Measurements from ENCODE around the gene B3GALNT2.

Gene B3GALNT2

DNA sequence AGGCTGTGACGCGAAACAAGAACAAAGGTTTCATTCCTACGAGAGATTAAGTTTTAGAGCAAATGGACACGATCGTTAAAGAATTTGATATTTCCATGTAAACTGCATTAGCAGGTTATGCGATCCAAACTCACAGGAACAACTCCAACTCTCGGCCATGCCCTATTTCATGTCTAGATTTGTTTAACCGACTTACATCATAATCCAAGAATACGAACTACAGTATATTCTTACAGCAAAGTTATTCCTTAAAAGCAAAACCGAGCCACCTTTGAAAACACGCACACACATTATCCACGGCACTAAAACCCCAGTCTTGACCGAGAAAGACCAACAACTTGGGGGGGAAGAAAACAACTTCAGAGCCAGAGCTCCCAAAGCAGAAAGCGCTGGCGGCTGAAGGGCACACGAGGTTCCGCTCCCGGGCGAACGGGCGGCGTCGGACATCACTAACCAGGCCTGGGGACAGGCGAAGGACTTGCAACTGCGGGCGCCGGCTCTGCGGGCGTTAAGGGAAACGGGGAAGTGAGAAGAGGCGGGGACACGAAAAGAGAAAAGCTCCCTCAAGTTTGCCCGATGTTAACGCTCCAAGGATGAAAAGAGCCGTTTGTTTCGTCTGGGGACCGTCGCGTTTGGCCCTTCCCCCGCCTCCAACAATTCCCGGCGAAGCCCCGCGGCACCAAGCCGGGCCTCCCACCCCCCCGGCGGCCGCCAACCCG, 690 bp downstream of the B3GALNT2 start:
- in situ Hi-C loops (cut with HindIII; ENCODE audit: low sequenced_read_pairs): no loop called here
- peak; percentile 72 for DNase-seq (ENCODE audit: low read depth, low spot score)
- TF ChIP-seq, protein P1, sequence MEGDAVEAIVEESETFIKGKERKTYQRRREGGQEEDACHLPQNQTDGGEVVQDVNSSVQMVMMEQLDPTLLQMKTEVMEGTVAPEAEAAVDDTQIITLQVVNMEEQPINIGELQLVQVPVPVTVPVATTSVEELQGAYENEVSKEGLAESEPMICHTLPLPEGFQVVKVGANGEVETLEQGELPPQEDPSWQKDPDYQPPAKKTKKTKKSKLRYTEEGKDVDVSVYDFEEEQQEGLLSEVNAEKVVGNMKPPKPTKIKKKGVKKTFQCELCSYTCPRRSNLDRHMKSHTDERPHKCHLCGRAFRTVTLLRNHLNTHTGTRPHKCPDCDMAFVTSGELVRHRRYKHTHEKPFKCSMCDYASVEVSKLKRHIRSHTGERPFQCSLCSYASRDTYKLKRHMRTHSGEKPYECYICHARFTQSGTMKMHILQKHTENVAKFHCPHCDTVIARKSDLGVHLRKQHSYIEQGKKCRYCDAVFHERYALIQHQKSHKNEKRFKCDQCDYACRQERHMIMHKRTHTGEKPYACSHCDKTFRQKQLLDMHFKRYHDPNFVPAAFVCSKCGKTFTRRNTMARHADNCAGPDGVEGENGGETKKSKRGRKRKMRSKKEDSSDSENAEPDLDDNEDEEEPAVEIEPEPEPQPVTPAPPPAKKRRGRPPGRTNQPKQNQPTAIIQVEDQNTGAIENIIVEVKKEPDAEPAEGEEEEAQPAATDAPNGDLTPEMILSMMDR (IDR thresholded peaks at IDR 0.05; ENCODE audit: low read depth, low read length): no peak
- peak overlapping the region; percentile 74 for H3K4me3 ChIP-seq (ENCODE audit: low read depth, low read length)

DNA sequence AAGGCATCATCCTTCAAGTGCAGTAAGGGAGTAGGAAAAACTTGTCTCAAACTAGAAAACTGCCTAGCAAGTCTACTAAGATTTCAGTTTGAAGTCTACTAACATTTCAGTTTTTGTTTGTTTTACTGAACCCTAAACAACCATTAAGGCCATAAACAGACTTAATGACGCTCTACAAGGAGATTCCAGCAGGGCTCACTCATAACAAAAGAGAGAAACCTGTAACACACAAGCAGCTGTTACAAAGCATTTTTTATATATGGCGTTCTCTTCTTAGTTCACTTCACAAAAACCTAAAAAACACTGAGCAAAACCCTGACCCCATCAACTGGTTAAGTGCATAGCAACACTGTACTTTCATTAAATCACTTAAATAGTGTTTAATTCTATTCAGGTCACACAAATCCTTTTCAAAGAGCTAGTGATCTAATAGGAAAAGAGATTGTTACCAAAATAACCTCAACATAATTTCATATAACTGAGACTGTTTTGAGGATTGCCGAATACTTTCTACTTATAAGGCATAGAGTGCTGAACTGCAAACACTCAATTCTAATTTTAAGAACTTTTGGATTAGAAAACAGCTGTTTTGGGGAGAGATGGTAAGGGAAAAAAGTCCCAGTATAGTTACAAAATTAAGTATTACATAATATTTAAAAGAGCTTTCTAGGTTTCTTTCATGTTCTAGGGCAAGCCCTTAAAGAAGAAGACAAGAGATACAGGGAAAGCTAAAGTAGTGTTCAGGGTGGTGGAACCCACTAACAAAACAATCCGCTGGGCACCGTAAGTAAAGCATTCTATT, 1.4 kb downstream of the B3GALNT2 start:
- DNase-seq (ENCODE audit: low read depth, low spot score): peak; percentile 47
- TF ChIP-seq, protein P1 (IDR thresholded peaks at IDR 0.05; ENCODE audit: low read depth, low read length): no peak
- peak overlapping the region; percentile 74 for H3K4me3 ChIP-seq (ENCODE audit: low read depth, low read length)
- in situ Hi-C loops (cut with HindIII; ENCODE audit: low sequenced_read_pairs): no loop called here

DNA sequence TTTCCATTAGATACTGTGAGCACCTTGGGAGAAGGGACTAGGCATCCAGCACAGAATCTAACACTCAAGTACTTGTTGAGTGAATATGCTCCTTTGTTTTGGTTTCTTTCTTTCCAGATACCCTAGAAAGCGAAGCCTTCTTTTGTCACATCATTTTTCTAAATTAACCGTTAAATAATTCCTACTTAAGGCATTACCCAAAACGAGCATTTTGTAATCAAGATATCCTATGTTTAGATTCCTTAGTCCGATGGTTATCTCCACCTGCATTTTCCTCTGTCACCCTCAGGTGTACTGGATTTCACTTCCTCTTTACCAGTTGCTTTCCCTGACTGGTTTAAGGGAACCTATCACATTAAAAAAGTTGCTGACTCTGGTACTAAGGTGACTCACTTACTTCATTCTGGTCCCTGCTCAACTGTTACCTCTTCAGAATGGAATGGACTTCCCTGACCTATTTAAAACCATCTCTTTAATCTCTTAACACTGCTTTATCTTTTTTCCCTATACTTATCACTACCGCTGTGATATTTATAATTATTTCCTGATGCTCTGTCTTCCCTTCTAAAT, 3.2 kb downstream of the B3GALNT2 start:
- no peak overlapping the region for H3K4me3 ChIP-seq (ENCODE audit: low read depth, low read length)
- TF ChIP-seq, protein P1 (IDR thresholded peaks at IDR 0.05; ENCODE audit: low read depth, low read length): no peak
- peak; percentile 11 for DNase-seq (ENCODE audit: low read depth, low spot score)
- in situ Hi-C loops (cut with HindIII; ENCODE audit: low sequenced_read_pairs): no loop called here

DNA sequence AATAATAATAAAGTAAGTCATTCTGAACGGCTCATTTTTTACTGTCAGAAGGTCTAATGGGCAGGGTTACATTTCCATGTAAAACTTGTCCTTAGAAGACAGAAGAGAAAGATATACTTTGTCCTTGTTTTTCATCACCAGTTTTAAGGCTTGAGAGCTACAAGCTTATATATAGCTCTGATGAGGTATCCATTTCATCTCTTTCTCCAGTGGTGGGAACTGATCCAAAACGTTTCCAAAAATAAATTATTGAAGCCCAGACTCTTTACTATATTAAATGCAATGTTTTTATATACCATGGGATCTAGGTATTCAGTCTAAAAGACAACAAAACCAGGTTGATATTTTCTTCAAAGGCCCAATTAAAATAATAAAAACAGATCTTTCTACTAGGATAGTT, 8.7 kb downstream of the B3GALNT2 start:
- no peak for DNase-seq (ENCODE audit: low read depth, low spot score)
- in situ Hi-C loops (cut with HindIII; ENCODE audit: low sequenced_read_pairs): no loop called here
- TF ChIP-seq, protein P1 (IDR thresholded peaks at IDR 0.05; ENCODE audit: low read depth, low read length): no peak

DNA sequence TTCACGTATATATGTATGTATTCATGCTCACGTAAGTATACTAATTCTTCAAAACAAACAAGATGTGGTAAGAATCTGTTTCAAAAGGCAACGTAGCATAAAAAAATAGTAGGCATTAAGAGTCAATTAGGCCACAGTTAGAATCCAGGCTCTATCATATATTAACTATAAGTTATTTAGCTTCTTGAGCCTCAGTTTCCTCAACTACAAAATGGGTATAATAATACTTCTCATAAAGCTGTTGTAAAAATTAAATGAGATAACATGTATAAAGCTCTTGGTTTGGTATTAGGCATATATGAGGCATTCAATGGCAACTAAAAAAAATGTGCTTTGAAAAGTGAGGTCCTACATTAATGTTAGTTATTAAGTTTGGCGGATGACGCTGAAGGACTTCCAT, 9.2 kb downstream of the B3GALNT2 start:
- in situ Hi-C loops (cut with HindIII; ENCODE audit: low sequenced_read_pairs): no loop called here
- TF ChIP-seq, protein P1 (IDR thresholded peaks at IDR 0.05; ENCODE audit: low read depth, low read length): no peak
- H3K4me3 ChIP-seq (ENCODE audit: low read depth, low read length): no peak overlapping the region
- DNase-seq (ENCODE audit: low read depth, low spot score): no peak

More for the DNA sequence above, 8.7 kb downstream of the B3GALNT2 start:
- no peak overlapping the region for H3K4me3 ChIP-seq (ENCODE audit: low read depth, low read length)

DNA sequence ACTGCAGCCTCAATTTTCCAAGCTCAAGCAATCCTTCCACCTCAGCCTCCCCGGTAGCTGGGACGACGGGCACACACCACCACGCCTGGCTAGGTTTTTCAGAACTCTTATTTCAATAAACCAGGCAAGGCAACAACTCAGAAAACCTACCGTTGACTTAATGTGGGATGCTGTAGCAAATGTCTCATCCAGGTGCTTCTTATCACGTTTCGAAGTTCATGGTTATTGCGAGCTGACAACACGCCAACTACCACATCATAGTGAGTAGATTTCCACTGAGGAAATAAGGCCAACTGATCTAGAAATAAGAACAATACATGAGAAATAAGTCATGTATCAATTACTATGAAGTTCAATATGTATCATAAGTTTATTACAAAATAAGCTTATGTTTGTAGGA, 9.7 kb downstream of the B3GALNT2 start:
- in situ Hi-C loops (cut with HindIII; ENCODE audit: low sequenced_read_pairs): no loop called here
- no peak for DNase-seq (ENCODE audit: low read depth, low spot score)
- TF ChIP-seq, protein P1 (IDR thresholded peaks at IDR 0.05; ENCODE audit: low read depth, low read length): no peak
- H3K4me3 ChIP-seq (ENCODE audit: low read depth, low read length): no peak overlapping the region

Measured in astrocyte of the spinal cord (primary cell).